Activated T-helper 1 cell treated with anti-CD3 and anti-CD28 coated beads, Interleukin-12 subunit alpha, Interleukin-12 subunit beta, Interleukin-2, Interleukin-4 antibody, amounts not matched to agents 30 ng/mL and 10 ng/mL and 1 ng/mL, durations not matched to agents 14 hours and 24 hours and 36 hours (primary cell): ENCODE data around the gene CPAMD8. TPM values are rescaled to one million over a fixed set of nuclear protein-coding genes. Genes with fewer than 3 reads are reported as not detected.
"Not testable (repeated sequence)": the region's sequence is repeated elsewhere in the genome, so short reads cannot be mapped to it uniquely, and the experiment has no call there.

Source experiments
- DNase-seq: peaks from one replicate; pipeline ENCODE4 v3.0.0; 2021; ENCODE audit warnings: low spot score
- H3K27ac Mint-ChIP-seq: one replicate; pipeline ENCODE4 v1.8.0; 2021; ENCODE audit warnings: mild to moderate bottlenecking, mixed read lengths
- H3K27me3 Mint-ChIP-seq: one replicate; pipeline ENCODE4 v1.8.0; 2022; ENCODE audit warnings: mild to moderate bottlenecking, moderate library complexity, mixed read lengths; ENCODE audit not compliant: insufficient read depth
- H3K36me3 Mint-ChIP-seq: one replicate; pipeline ENCODE4 v1.8.0; 2021; ENCODE audit warnings: low read depth, mixed read lengths
- H3K4me1 Mint-ChIP-seq: one replicate; pipeline ENCODE4 v1.8.0; 2021; ENCODE audit warnings: low read depth, mixed read lengths
- H3K4me3 Mint-ChIP-seq: one replicate; pipeline ENCODE4 v1.8.0; 2021; ENCODE audit warnings: mild to moderate bottlenecking, moderate library complexity, mixed read lengths
- H3K9me3 Mint-ChIP-seq: one replicate; pipeline ENCODE4 v1.8.0; 2021; ENCODE audit warnings: mixed read lengths
- intact Hi-C: fragments of 100-400 bp; cut with micrococcal nuclease; formaldehyde crosslinking; loops from one replicate; pipeline ENCODE4 v1.15.1; 2024
- total RNA-seq: library from RNA; stranded (reverse); gene quantifications from 2 replicates; pipeline ENCODE4 v1.2.3, GENCODE V29; 2022

Gene CPAMD8
- total RNA-seq, 1 donor from 2014 or later = 0.18 TPM

DNA sequence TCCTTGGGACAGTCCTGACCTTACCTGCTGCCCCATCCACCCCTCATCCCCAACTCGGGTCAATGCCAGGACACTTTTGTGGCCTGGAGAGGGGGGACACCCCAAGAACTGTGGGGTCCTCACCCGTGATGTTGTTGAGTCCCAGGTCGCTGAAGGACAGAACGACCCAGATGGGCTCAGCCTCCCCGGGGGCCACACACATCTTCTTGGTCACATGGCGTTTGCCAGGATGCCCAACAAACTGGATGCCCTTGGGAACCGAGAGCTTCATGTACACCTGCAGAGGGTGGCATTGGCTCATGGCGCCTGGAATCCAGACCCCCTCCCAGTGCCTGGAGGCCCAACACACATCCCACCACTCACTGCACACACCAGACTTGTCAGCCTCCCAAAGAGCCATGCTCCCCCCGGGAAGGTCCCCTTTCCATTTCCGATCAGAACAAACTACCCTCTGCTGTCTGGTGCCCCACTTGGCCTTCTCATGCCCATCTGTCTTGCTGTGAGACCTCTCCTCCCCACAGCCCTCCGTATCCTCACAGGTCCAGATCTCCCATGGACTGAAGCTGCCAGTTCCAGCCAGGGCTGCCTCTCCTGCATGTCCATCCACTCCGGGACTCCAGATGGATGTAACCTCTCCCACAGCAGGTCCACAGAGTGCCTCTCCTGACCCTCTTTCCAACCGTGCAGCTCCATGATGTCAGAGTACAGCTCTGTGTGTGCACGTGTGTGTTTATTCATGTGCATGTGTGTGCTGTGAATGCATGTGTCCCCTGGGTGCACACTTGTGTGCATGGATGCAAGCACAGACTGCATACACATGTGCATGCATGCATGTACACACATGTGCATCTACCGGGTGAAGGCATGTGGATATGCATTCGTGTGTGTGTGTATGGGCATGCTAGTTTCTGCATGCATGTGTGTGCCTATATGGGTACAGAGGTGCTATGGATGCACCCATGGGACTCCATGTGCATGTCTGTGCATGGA is 79.4 kb downstream of the CPAMD8 start:
- no peaks in the 10 kb centered on the region for H3K4me1 Mint-ChIP-seq
- H3K27ac Mint-ChIP-seq = no peak overlapping the region
- no peak for DNase-seq
- H3K36me3 Mint-ChIP-seq = no peaks in the 10 kb centered on the region
- intact Hi-C loops = no loop called here
- no peak overlapping the region for H3K4me3 Mint-ChIP-seq
- H3K9me3 Mint-ChIP-seq = peaks cover 12% of the 10 kb centered on the region
- H3K27me3 Mint-ChIP-seq = no peaks in the 10 kb centered on the region

DNA sequence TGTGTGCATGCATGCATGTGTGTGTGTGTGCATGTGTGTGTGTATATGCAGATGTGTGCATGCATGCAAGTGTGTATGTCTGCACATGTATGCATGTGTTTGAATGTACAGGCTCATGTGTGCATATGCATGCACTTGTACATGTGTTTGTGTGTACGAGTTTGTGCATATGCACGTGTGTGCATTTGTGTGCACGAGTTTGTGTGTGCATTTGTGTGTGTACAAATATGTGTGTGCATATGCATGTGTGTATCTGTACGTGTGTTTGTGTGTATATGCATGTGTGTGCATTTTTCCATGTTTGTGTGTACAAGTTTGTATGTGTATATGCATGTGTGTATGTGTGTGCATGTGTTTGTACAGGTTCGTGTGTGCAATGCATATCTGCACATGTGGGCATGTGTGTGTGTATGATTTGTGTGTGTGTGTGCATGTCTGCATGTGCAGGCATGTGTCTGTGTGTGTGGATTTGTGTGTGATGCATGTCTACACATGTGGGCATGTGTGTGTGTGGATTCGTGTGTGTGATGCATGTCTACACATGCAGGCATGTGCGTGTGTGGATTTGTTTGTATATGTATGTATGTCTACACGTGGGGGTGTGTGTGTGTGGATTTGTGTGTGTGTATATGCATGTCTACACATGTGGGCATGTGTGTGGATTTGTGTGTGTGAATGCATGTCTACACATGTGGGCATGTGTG is 80.7 kb downstream of the CPAMD8 start:
- H3K36me3 Mint-ChIP-seq = no peaks in the 10 kb centered on the region
- H3K27me3 Mint-ChIP-seq = no peaks in the 10 kb centered on the region
- no peaks in the 10 kb centered on the region for H3K4me1 Mint-ChIP-seq
- DNase-seq = no peak
- H3K27ac Mint-ChIP-seq = no peak overlapping the region
- intact Hi-C loops = no loop called here
- H3K9me3 Mint-ChIP-seq = peaks cover 12% of the 10 kb centered on the region
- H3K4me3 Mint-ChIP-seq = no peak overlapping the region

GRCh38 chr19:16945364-16945714 is 81.3 kb downstream of the CPAMD8 start:
- no peaks in the 10 kb centered on the region for H3K36me3 Mint-ChIP-seq
- no peak overlapping the region for H3K4me3 Mint-ChIP-seq
- H3K4me1 Mint-ChIP-seq = no peaks in the 10 kb centered on the region
- peaks cover 12% of the 10 kb centered on the region for H3K9me3 Mint-ChIP-seq
- H3K27ac Mint-ChIP-seq = no peak overlapping the region
- H3K27me3 Mint-ChIP-seq = no peaks in the 10 kb centered on the region
- DNase-seq = no peak
- intact Hi-C loops = no loop called here

DNA sequence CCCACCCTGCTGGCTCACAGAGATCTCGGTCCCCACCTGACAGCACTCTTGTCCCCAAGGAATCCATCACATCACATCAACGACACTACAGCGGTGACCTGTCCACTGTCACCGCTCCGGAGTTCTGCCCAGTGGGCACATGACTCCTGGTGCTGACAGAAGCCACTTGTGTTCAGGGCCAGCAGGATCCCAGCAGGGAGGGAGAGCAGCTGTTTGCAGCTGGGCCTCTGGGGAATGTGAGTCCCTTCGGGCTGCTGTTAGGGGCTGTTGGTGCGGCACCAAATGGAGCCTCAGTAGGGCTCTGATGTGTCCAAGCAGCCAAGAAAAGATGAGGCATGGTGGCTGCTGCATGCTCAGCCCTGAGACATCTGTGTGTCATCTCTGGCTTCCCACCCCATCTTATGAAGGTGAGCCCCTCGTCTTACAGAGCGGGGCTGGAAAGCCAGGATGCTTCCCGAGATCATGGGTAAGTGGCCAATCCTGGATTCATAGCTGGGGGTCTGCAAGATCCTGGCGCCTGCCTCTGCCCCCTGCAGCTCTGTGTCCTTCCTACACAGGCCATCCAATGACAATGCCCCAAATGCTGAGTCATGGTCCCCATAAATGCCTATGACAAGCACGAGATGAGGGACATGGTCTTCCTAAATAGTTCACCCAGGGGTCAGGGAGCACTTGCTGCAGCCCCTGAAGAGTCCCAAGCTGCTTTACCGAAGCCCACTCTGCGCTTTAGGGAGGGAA is 81.8 kb downstream of the CPAMD8 start:
- DNase-seq = no peak
- intact Hi-C loops = no loop called here
- Mint-ChIP-seq H3K36me3 (no peaks in the 10 kb centered on the region), H3K4me1 (no peaks in the 10 kb centered on the region), H3K9me3 (peaks cover 12% of the 10 kb centered on the region), H3K27ac (no peak overlapping the region), H3K27me3 (no peaks in the 10 kb centered on the region), H3K4me3 (no peak overlapping the region)

- Mint-ChIP-seq H3K27ac (no peak overlapping the region), H3K36me3 (no peaks in the 10 kb centered on the region), H3K4me1 (no peaks in the 10 kb centered on the region), H3K4me3 (no peak overlapping the region), H3K9me3 (peaks cover 12% of the 10 kb centered on the region), H3K27me3 (no peaks in the 10 kb centered on the region)
- intact Hi-C loops = no loop called here
- DNase-seq = no peak
Observed at GRCh38 chr19:16943942-16944625, 82.5 kb downstream of the CPAMD8 start.

GRCh38 chr19:16943090-16943489 is 83.5 kb downstream of the CPAMD8 start:
- H3K27me3 Mint-ChIP-seq, H3K36me3 Mint-ChIP-seq, H3K4me3 Mint-ChIP-seq, H3K27ac Mint-ChIP-seq, DNase-seq, intact Hi-C loops, H3K4me1 Mint-ChIP-seq: not testable (repeated sequence)
- peaks cover 12% of the 10 kb centered on the region for H3K9me3 Mint-ChIP-seq

DNA sequence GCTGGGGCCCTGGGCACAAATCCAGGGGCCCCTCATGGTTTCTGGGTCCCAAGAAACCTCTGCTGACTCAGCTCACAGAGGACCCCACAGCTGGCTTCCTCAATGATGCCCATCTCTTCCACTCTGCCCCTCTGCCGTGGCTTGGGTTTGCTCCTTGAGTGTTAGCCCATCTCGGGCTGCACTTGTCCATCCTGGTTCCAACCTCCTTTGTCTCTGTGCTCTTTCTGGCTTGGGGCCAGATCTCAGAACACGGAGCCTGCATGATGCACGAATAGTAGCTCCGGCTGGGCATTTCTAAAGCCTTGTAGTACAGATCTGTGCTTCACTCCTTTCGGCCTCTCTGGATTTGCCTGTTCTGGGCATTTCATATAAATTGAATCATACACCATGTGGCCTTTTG is 84.0 kb downstream of the CPAMD8 start:
- no peak for DNase-seq
- H3K9me3 Mint-ChIP-seq = peaks cover 11% of the 10 kb centered on the region
- no peaks in the 10 kb centered on the region for H3K36me3 Mint-ChIP-seq
- no peak overlapping the region for H3K4me3 Mint-ChIP-seq
- no peak overlapping the region for H3K27ac Mint-ChIP-seq
- no peaks in the 10 kb centered on the region for H3K27me3 Mint-ChIP-seq
- no peaks in the 10 kb centered on the region for H3K4me1 Mint-ChIP-seq
- intact Hi-C loops = no loop called here

DNA sequence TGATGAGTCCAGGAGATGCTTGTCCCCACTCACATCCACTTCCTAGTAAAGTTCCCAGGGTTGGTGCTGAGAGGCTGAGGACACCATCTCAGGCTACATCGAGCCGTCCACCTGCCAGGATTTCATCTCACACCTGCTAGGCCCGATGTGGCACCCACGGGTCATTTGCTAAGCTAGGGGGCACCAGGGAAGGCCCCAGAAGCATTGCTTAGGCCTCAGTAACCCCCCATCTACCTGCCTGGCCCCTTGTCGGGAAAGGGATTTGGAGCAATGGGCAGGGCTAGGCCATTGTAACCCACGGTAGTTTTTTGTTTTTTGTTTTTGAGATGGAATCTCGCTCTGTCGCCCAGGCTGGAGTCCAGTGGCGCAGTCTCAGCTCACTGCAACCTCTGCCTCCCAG is 86.0 kb downstream of the CPAMD8 start:
- H3K9me3 Mint-ChIP-seq = peaks cover 3% of the 10 kb centered on the region
- no peak overlapping the region for H3K27ac Mint-ChIP-seq
- H3K4me1 Mint-ChIP-seq = no peaks in the 10 kb centered on the region
- intact Hi-C loops = no loop called here
- no peaks in the 10 kb centered on the region for H3K27me3 Mint-ChIP-seq
- no peaks in the 10 kb centered on the region for H3K36me3 Mint-ChIP-seq
- DNase-seq = no peak
- H3K4me3 Mint-ChIP-seq = no peak overlapping the region

DNA sequence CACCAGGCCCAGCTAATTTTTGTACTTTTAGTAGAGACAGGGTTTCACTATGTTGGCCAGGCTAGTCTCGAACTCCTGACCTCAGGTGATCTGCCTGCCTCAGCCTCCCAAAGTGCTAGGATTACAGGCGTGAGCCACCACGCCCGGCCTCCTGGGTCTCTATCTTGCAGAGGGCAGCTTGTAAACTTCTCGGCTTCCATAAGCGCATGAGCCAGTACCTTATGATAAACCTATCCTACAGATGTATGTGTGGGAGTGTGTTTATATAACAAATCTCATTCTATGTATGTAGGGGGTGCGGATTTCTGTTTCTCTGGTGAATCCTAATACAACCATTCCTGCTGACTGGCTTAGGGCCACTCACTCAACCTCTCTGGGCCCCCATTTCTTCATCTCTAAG is 86.5 kb downstream of the CPAMD8 start:
- intact Hi-C loops, H3K36me3 Mint-ChIP-seq, H3K4me3 Mint-ChIP-seq, H3K27ac Mint-ChIP-seq, H3K27me3 Mint-ChIP-seq, H3K4me1 Mint-ChIP-seq, H3K9me3 Mint-ChIP-seq, DNase-seq: not testable (repeated sequence)

DNA sequence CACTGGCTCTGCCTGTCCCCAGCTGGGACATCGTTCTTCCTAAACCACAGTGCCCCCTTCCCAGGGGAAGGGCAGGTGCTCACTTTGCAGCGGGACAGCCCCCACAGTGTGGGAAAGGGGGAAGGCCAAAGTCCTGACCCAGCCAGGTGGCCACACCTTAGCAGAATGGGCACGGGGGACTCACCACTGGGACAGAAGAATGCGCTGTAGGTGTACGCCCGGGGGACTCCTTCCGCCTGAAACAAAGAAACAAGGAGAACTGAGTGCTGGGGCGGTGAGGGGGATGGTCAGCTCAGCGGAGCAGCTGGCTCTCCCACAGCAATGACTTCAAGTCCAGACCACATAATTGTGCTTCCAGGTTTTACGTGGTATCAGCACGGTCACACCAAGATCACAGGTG is 88.4 kb downstream of the CPAMD8 start:
- no peaks in the 10 kb centered on the region for H3K4me1 Mint-ChIP-seq
- no peaks in the 10 kb centered on the region for H3K36me3 Mint-ChIP-seq
- peaks cover 25% of the 10 kb centered on the region for H3K9me3 Mint-ChIP-seq
- intact Hi-C loops = no loop called here
- no peak overlapping the region for H3K27ac Mint-ChIP-seq
- no peak for DNase-seq
- peaks cover 3% of the 10 kb centered on the region for H3K27me3 Mint-ChIP-seq
- H3K4me3 Mint-ChIP-seq = no peak overlapping the region

DNA sequence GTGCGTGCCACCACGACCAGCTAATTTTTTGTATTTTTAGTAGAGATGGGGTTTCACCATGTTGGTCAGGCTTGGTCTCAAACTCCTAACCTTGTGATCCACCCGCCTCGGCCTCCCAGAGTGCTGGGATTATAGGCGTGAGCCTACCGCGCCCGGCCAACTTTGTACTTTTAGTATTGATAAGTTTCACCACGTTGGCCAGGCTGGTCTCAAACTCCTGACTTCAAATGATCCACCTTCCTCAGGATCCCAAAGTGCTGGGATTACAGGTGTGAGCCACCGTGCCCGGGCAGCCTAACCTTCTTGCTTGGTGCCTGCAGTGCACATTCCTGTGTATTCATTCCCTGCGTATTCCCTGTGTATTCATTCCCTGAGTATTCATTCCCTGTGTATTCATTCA is 88.8 kb downstream of the CPAMD8 start:
- H3K4me1 Mint-ChIP-seq, H3K27ac Mint-ChIP-seq, intact Hi-C loops, DNase-seq, H3K4me3 Mint-ChIP-seq, H3K27me3 Mint-ChIP-seq, H3K36me3 Mint-ChIP-seq: not testable (repeated sequence)
- peaks cover 25% of the 10 kb centered on the region for H3K9me3 Mint-ChIP-seq

GRCh38 chr19:16936901-16937300 is 89.7 kb downstream of the CPAMD8 start:
- DNase-seq = no peak
- Mint-ChIP-seq H3K27me3 (peaks cover 3% of the 10 kb centered on the region), H3K9me3 (peaks cover 25% of the 10 kb centered on the region), H3K27ac (no peak overlapping the region), H3K4me3 (no peak overlapping the region), H3K4me1 (no peaks in the 10 kb centered on the region), H3K36me3 (no peaks in the 10 kb centered on the region)
- intact Hi-C loops = no loop called here
